BE2C (cell line): ENCODE results near the gene TBC1D16.

Experiments
- DNase-seq: peaks from one replicate; pipeline ENCODE4 v3.0.0-alpha.2; 2020
- H3K27me3 ChIP-seq: fragments of 250-450 bp; sonication (Bioruptor Pico); 2 replicates; pipeline ENCODE4 v1.5.1; 2020; ENCODE audit warnings: mild to moderate bottlenecking
- H3K36me3 ChIP-seq: fragments of 250-450 bp; sonication (Bioruptor Pico); 2 replicates; pipeline ENCODE4 v1.5.1; 2020; ENCODE audit warnings: mild to moderate bottlenecking
- H3K4me1 ChIP-seq: fragments of 250-450 bp; sonication (Bioruptor Pico); 2 replicates; pipeline ENCODE4 v1.5.1; 2020
- H3K4me3 ChIP-seq: 2 replicates; pipeline ENCODE4 v1.5.1; 2011; ENCODE audit warnings: low read depth, low read length
- H3K9me3 ChIP-seq: fragments of 250-450 bp; sonication (Bioruptor Pico); 2 replicates; pipeline ENCODE4 v1.5.1; 2020
- CTCF ChIP-seq: IDR thresholded peaks from 2 replicates; pipeline ENCODE4 v1.5.1; 2012; ENCODE audit warnings: mild to moderate bottlenecking, low read depth, low read length

Gene TBC1D16

DNA sequence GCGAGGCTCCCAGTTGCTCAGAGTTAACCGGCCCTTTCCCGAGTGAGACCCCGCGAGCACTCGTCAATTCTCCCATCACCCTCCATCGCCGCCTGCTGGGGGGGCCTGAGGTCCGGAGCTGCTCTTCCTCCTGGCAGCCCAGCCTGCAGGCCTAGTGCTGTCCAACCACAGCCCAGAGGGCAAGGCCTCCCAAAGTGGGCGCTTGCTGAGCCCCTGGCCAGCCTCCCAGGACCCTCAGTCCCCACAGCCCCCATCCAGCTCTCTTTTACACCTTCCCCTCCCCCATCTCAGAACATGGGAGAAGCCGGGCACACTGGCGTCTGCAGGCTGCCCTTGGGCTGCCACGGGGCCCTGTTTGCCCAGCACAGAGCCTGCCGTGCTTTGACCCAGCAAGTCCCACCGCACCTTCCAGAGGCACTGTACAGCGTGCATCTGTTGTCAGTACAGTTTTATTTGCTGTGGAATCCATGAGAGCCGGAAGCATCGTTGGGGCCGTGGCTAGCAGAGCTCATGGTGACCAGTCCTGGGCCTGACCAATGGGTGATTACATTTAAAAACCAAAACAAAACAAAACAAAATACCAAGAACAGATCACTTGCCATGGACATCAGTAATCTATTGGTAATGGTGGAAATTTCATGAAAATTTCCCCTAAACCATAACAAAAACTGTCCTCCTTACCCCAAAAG lies 100.3 kb downstream of the TBC1D16 start:
- DNase-seq: no peak
- no peak for TF ChIP-seq CTCF
- Histone ChIP-seq H3K9me3 (no peaks in the 10 kb centered on the region), H3K4me3 (no peak overlapping the region), H3K4me1 (peaks cover 15% of the 10 kb centered on the region), H3K36me3 (no peaks in the 10 kb centered on the region), H3K27me3 (peaks cover 11% of the 10 kb centered on the region)

DNA sequence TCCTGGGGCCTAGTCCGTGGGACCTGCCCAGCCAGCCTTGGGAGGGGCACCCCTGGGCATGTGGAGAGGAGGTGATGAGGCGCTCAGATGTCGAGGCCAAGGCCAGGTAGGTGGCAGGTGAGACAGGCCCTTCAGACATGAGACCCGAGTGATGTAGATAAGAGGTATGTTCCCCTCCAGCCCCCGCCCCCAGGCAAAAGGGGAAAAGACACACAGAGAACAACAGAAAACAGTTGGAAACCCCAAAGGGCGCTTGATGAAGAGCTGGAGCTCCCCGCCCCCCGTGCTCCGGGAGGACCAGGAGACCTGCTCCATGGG lies 101.1 kb downstream of the TBC1D16 start:
- no peak for TF ChIP-seq CTCF
- peaks cover 16% of the 10 kb centered on the region for H3K27me3 ChIP-seq
- H3K4me3 ChIP-seq: no peak overlapping the region
- no peaks in the 10 kb centered on the region for H3K36me3 ChIP-seq
- H3K9me3 ChIP-seq: no peaks in the 10 kb centered on the region
- H3K4me1 ChIP-seq: peaks cover 15% of the 10 kb centered on the region
- DNase-seq: no peak

GRCh38 chr17:79933863-79934652 lies 101.6 kb downstream of the TBC1D16 start:
- TF ChIP-seq CTCF: no peak
- Histone ChIP-seq H3K27me3 (peaks cover 16% of the 10 kb centered on the region), H3K4me1 (peaks cover 15% of the 10 kb centered on the region), H3K4me3 (no peak overlapping the region), H3K9me3 (no peaks in the 10 kb centered on the region), H3K36me3 (no peaks in the 10 kb centered on the region)
- no peak for DNase-seq

DNA sequence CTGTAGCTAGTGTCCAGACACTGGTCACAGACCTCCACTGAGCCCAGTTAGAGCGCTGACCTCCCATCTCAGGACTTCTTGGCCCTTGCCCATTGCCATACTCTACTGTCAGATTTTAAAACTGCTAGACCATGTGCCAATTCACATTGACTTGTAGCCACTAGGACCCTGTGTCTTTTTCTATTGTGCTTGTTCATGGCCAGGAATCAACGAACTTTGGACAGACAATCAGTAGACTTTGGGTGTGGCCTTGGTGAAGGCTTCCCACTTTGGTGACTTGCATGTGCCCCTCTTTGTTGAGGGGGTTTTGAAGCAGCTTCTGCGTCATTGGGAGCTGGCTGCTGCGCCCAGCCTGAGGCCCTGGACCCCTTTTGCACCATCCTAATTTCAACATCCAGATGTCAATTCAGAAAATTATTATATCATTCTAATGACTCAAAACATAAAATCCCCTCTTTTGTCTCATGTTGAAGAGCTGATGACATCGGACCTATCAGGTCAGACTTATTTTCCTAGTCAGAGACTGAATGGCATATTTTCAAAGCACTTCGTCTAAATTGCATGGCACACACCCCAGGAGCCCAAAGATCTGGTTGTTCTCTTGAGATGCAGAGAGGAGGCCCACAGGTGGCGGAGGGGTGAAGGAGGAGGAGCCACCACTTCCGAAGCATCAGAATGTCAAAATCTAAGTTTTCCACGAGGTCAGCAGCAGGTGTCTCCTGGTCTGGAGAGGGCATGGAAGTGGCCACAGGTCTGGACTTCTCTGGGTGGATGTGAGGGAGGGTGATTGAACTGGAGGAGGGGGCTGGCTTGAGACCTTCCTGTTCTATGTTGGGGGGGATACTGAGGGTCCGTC lies 103.0 kb downstream of the TBC1D16 start:
- H3K27me3 ChIP-seq: peaks cover 16% of the 10 kb centered on the region
- TF ChIP-seq CTCF: no peak
- no peak overlapping the region for H3K4me3 ChIP-seq
- peaks cover 8% of the 10 kb centered on the region for H3K4me1 ChIP-seq
- H3K9me3 ChIP-seq: no peaks in the 10 kb centered on the region
- no peaks in the 10 kb centered on the region for H3K36me3 ChIP-seq
- DNase-seq: no peak

- H3K4me1 ChIP-seq: peaks cover 6% of the 10 kb centered on the region; the same call in 1 of the 2 replicates
- H3K27me3 ChIP-seq: peaks cover 16% of the 10 kb centered on the region
- no peaks in the 10 kb centered on the region for H3K36me3 ChIP-seq
- no peak overlapping the region for H3K4me3 ChIP-seq
- no peak for TF ChIP-seq CTCF
- no peaks in the 10 kb centered on the region for H3K9me3 ChIP-seq
- DNase-seq: no peak
Observed at GRCh38 chr17:79931817-79932309, 103.8 kb downstream of the TBC1D16 start.
